ENCODE measurements around the gene C2orf72. TPM values are rescaled to one million over a fixed set of nuclear protein-coding genes. Genes with fewer than 3 reads are reported as not detected.

The C2orf72 gene
- total and polyA plus RNA-seq, 2 of the 13 experiments (the other 11 are each of a cell fraction or from before 2014, with no cell fraction given) = 147 to 203 TPM

- no peak for TF ChIP-seq CEBPB (IDR thresholded peaks at IDR 0.05; ENCODE audit: borderline replicate concordance, low read depth, low read length)
- TF ChIP-seq SMAD9 (CRISPR knock-in tag; IDR thresholded peaks at IDR 0.05) = no peak
- no peak for TF ChIP-seq POLR2G (IDR thresholded peaks at IDR 0.05; ENCODE audit: low read depth, low read length)
- TF ChIP-seq MZF1 (CRISPR knock-in tag; IDR thresholded peaks at IDR 0.05; ENCODE audit: borderline replicate concordance) = no peak
- no peak for TF ChIP-seq ZNF850 (CRISPR knock-in tag; conservative IDR thresholded peaks at IDR 0.05)
- TF ChIP-seq CAMTA2 (CRISPR knock-in tag; IDR thresholded peaks at IDR 0.05; ENCODE audit: borderline replicate concordance) = no peak
- no peak for TF ChIP-seq ZNF280B (CRISPR knock-in tag; IDR thresholded peaks at IDR 0.05; ENCODE audit: borderline replicate concordance)
- TF ChIP-seq ZNF747 (CRISPR knock-in tag; IDR thresholded peaks at IDR 0.05; ENCODE audit: borderline replicate concordance) = no peak
- TF ChIP-seq PREB (CRISPR knock-in tag; IDR thresholded peaks at IDR 0.05) = no peak
- peak; percentile 55; the same call in 1 of the 2 replicates for TF ChIP-seq NR2F2 (IDR thresholded peaks at IDR 0.05; ENCODE audit: borderline replicate concordance, low read depth)
- no peak for TF ChIP-seq SATB2 (CRISPR knock-in tag; IDR thresholded peaks at IDR 0.05)
- no peak for TF ChIP-seq HBP1 (CRISPR knock-in tag; IDR thresholded peaks at IDR 0.05; ENCODE audit: low read depth)
- no peak for TF ChIP-seq ZNF598 (CRISPR knock-in tag; IDR thresholded peaks at IDR 0.05; ENCODE audit: borderline replicate concordance)
- TF ChIP-seq PITX1 (CRISPR knock-in tag; IDR thresholded peaks at IDR 0.05) = peak; percentile 36; the same call in 1 of the 2 replicates
- no peak for TF ChIP-seq ZNF740 (CRISPR knock-in tag; IDR thresholded peaks at IDR 0.05)
- peak; percentile 51; the same call in 1 of the 2 replicates for TF ChIP-seq NR2F6 (IDR thresholded peaks at IDR 0.05)
- TF ChIP-seq NR2F6 (CRISPR knock-in tag; IDR thresholded peaks at IDR 0.05) = no peak
- TF ChIP-seq NFKB2 (CRISPR knock-in tag; IDR thresholded peaks at IDR 0.05; ENCODE audit: borderline replicate concordance) = no peak
- no peak for TF ChIP-seq NR2C2 (CRISPR knock-in tag; IDR thresholded peaks at IDR 0.05; ENCODE audit: borderline replicate concordance)
- TF ChIP-seq RBM39 (IDR thresholded peaks at IDR 0.05; ENCODE audit: low read depth, low read length, poor library complexity, severe bottlenecking) = no peak
- no peak for TF ChIP-seq FOSL1 (CRISPR knock-in tag; IDR thresholded peaks at IDR 0.05; ENCODE audit: borderline replicate concordance)
- peak; percentile 74; the same call in 1 of the 2 replicates for TF ChIP-seq ZNF136 (CRISPR knock-in tag; IDR thresholded peaks at IDR 0.05; ENCODE audit: low read depth)
- no peak for TF ChIP-seq BCL3 (CRISPR knock-in tag; IDR thresholded peaks at IDR 0.05)
- no peak for TF ChIP-seq JUN (CRISPR knock-in tag; IDR thresholded peaks at IDR 0.05)
- no peak for TF ChIP-seq KAT2B (IDR thresholded peaks at IDR 0.05; ENCODE audit: borderline replicate concordance, low read depth, low read length)
- TF ChIP-seq KMT2A (CRISPR knock-in tag; IDR thresholded peaks at IDR 0.05) = no peak
Measured at GRCh38 chr2:231034291-231034882, 2.9 kb upstream of the C2orf72 start (continued).

Measured in HepG2 (cell line).